OCI-LY7 (cell line): ENCODE results near the gene C2orf81.

Experiments
- CTCF ChIP-seq: fragments of 200-600 bp; sonication (generic); conservative IDR thresholded peaks from 2 replicates; pipeline ENCODE4 v1.5.1; 2014; ENCODE audit warnings: mild to moderate bottlenecking, antibody characterized with exemption, low read length, moderate library complexity, mixed read lengths
- EZH2phosphoT487 ChIP-seq: fragments of 200-600 bp; sonication (generic); IDR thresholded peaks from 2 replicates; pipeline ENCODE4 v1.6.1; 2018; ENCODE audit warnings: low read depth, borderline replicate concordance, mild to moderate bottlenecking, mixed run types, antibody characterized with exemption, low read length, moderate library complexity, mixed read lengths

GRCh38 chr2:74424995-74425406 is 3.6 kb upstream of the C2orf81 start:
- TF ChIP-seq CTCF (no peak), EZH2phosphoT487 (no peak)
